Measurements from ENCODE around the gene CDK8. TPM values are rescaled to one million over a fixed set of nuclear protein-coding genes. Genes with fewer than 3 reads are reported as not detected.

Gene CDK8
- total and polyA plus RNA-seq, 2 donors (not counting 3 experiments of a cell fraction or from before 2014, with no cell fraction given), result 12.2 to 13.3 TPM

- Histone ChIP-seq H3K27me3 (ENCODE audit: control insufficient read depth in 2 of 2, insufficient read depth in 2 of 2, low read length in 2 of 2) (no peaks in the 10 kb centered on the region), H3K36me3 (ENCODE audit: control insufficient read depth in 2 of 2, extremely low read depth in 1 of 2, insufficient read depth in 2 of 2, low read length in 2 of 2) (no peaks in the 10 kb centered on the region), H3K4me1 (ENCODE audit: control insufficient read depth, extremely low read depth, insufficient read depth, low read length) (no peaks in the 10 kb centered on the region), H3K9me1 (replicated peaks; ENCODE audit: control insufficient read depth, extremely low read depth, insufficient read depth, low read length) (no peaks in the 10 kb centered on the region), H3K27ac (ENCODE audit: insufficient read depth, low read depth, low read length) (no peak overlapping the region), H2AFZ (ENCODE audit: low read depth, low read length) (no peak overlapping the region), H3K4me2 (ENCODE audit: insufficient read depth, low read length) (no peak overlapping the region), H4K20me1 (replicated peaks; ENCODE audit: control insufficient read depth, extremely low read depth, insufficient read depth, low read length) (no peaks in the 10 kb centered on the region), H3K79me2 (ENCODE audit: control insufficient read depth, insufficient read depth, low read length) (no peaks in the 10 kb centered on the region), H3K9ac (replicated peaks; ENCODE audit: extremely low read depth, insufficient read depth, low read length) (no peak overlapping the region), H3K4me3 (replicated peaks in 1 of 3; ENCODE audit: insufficient read depth in 1 of 3, low read depth in 1 of 3, low read length in 3 of 3) (no peak overlapping the region), H3K9me3 (replicated peaks; ENCODE audit: control insufficient read depth, insufficient read depth, low read length) (no peaks in the 10 kb centered on the region)
- POLR2A ChIA-PET, result no interaction called here
- FAIRE-seq (no peak), DNase-seq (ENCODE audit: low read depth, low spot score) (no peak)
- no TSS peak for BruUV-seq (replicated peaks)
- CTCF ChIA-PET, result interaction anchor here (1.1 to 2.3 kb wide), 5 partner anchors 9 to 322 kb away, joined by 3 to 22 read pairs (median 4); no protein-coding TSS in a partner anchor
- dilution Hi-C loops (cut with MboI; ENCODE audit: extremely low pct_ligation_motif_present, low sequenced_read_pairs), result no loop called here
- TF ChIP-seq, protein P1, sequence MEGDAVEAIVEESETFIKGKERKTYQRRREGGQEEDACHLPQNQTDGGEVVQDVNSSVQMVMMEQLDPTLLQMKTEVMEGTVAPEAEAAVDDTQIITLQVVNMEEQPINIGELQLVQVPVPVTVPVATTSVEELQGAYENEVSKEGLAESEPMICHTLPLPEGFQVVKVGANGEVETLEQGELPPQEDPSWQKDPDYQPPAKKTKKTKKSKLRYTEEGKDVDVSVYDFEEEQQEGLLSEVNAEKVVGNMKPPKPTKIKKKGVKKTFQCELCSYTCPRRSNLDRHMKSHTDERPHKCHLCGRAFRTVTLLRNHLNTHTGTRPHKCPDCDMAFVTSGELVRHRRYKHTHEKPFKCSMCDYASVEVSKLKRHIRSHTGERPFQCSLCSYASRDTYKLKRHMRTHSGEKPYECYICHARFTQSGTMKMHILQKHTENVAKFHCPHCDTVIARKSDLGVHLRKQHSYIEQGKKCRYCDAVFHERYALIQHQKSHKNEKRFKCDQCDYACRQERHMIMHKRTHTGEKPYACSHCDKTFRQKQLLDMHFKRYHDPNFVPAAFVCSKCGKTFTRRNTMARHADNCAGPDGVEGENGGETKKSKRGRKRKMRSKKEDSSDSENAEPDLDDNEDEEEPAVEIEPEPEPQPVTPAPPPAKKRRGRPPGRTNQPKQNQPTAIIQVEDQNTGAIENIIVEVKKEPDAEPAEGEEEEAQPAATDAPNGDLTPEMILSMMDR (IDR thresholded peaks at IDR 0.05; ENCODE audit: extremely low read depth in 1 of 2, insufficient read depth in 1 of 2, low read depth in 1 of 2, low read length in 2 of 2), result no peak
- no peak for TF ChIP-seq FOS (IDR thresholded peaks at IDR 0.05; ENCODE audit: borderline replicate concordance, insufficient read depth, low read length)
- TF ChIP-seq MYC (IDR thresholded peaks at IDR 0.05; ENCODE audit: low read depth, low read length), result no peak
- no peak for TF ChIP-seq POLR2AphosphoS5 (IDR thresholded peaks at IDR 0.05; ENCODE audit: insufficient read depth, low read depth, low read length)
- TF ChIP-seq JUN (IDR thresholded peaks at IDR 0.05; ENCODE audit: borderline replicate concordance, insufficient read depth, insufficient read length, low read depth), result no peak
- TF ChIP-seq, protein P2, sequence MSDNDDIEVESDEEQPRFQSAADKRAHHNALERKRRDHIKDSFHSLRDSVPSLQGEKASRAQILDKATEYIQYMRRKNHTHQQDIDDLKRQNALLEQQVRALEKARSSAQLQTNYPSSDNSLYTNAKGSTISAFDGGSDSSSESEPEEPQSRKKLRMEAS (IDR thresholded peaks at IDR 0.05; ENCODE audit: insufficient read depth, insufficient read length), result no peak
- TF ChIP-seq POLR2A (IDR thresholded peaks at IDR 0.05; ENCODE audit: low read depth, low read length), result no peak
- no peak for TF ChIP-seq EZH2 (IDR thresholded peaks at IDR 0.05; ENCODE audit: borderline replicate concordance, low read depth, low read length, severe bottlenecking)
- TF ChIP-seq GATA2 (IDR thresholded peaks at IDR 0.05; ENCODE audit: insufficient read depth, insufficient read length, low read depth, low read length), result no peak
- intact Hi-C loops (cut with micrococcal nuclease), result no loop called here
Observed at GRCh38 chr13:26376430-26376829, 122.5 kb downstream of the CDK8 start.
